Endothelial cell of umbilical vein (primary cell): Measurements from ENCODE around the gene AKAP12.

Source experiments
- EZH2 ChIP-seq: IDR thresholded peaks from 2 replicates; pipeline ENCODE4 v1.6.1; 2012; ENCODE audit warnings: borderline replicate concordance, low read depth, mild to moderate bottlenecking, moderate library complexity, low read length, inconsistent platforms; ENCODE audit not compliant: severe bottlenecking
- JUN ChIP-seq: IDR thresholded peaks from 2 replicates; pipeline ENCODE4 v1.6.1; 2011; ENCODE audit warnings: borderline replicate concordance, low read depth; ENCODE audit not compliant: insufficient read length, insufficient read depth
- MYC ChIP-seq: IDR thresholded peaks from one replicate; pipeline ENCODE4 v1.6.1; 2011; ENCODE audit warnings: mild to moderate bottlenecking, low read depth, low read length
- POLR2A ChIP-seq: IDR thresholded peaks from 2 replicates; pipeline ENCODE4 v1.6.1; 2012; ENCODE audit warnings: low read depth, mild to moderate bottlenecking, control low read depth, low read length
- POLR2AphosphoS5 ChIP-seq: IDR thresholded peaks from 2 replicates; pipeline ENCODE4 v1.6.1; 2012; ENCODE audit warnings: low read depth, mild to moderate bottlenecking, control low read depth, low read length, moderate library complexity; ENCODE audit not compliant: insufficient read depth
- TF ChIP-seq, protein P1 (sequence below): IDR thresholded peaks from 2 replicates; pipeline ENCODE4 v1.6.1; 2011; ENCODE audit not compliant: insufficient read depth, insufficient read length
- TF ChIP-seq, protein P2 (sequence below), 2 donors: IDR thresholded peaks; 1 replicate in 1 of 2; 2 replicates in 1 of 2; pipeline ENCODE4 v1.5.1; 2011; ENCODE audit warnings: low read length in 2 of 2, mild to moderate bottlenecking in 2 of 2, moderate library complexity in 2 of 2, control low read depth in 1 of 2, inconsistent platforms in 1 of 2, low read depth in 1 of 2; ENCODE audit not compliant: insufficient read depth in 1 of 2; ENCODE audit errors: extremely low read depth in 1 of 2

DNA sequence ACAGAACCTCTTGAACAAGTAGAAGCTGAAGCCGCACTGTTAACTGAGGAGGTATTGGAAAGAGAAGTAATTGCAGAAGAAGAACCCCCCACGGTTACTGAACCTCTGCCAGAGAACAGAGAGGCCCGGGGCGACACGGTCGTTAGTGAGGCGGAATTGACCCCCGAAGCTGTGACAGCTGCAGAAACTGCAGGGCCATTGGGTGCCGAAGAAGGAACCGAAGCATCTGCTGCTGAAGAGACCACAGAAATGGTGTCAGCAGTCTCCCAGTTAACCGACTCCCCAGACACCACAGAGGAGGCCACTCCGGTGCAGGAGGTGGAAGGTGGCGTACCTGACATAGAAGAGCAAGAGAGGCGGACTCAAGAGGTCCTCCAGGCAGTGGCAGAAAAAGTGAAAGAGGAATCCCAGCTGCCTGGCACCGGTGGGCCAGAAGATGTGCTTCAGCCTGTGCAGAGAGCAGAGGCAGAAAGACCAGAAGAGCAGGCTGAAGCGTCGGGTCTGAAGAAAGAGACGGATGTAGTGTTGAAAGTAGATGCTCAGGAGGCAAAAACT lies 111.5 kb downstream of the AKAP12 start:
- TF ChIP-seq, protein P1, sequence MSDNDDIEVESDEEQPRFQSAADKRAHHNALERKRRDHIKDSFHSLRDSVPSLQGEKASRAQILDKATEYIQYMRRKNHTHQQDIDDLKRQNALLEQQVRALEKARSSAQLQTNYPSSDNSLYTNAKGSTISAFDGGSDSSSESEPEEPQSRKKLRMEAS, result no peak
- TF ChIP-seq, protein P2, sequence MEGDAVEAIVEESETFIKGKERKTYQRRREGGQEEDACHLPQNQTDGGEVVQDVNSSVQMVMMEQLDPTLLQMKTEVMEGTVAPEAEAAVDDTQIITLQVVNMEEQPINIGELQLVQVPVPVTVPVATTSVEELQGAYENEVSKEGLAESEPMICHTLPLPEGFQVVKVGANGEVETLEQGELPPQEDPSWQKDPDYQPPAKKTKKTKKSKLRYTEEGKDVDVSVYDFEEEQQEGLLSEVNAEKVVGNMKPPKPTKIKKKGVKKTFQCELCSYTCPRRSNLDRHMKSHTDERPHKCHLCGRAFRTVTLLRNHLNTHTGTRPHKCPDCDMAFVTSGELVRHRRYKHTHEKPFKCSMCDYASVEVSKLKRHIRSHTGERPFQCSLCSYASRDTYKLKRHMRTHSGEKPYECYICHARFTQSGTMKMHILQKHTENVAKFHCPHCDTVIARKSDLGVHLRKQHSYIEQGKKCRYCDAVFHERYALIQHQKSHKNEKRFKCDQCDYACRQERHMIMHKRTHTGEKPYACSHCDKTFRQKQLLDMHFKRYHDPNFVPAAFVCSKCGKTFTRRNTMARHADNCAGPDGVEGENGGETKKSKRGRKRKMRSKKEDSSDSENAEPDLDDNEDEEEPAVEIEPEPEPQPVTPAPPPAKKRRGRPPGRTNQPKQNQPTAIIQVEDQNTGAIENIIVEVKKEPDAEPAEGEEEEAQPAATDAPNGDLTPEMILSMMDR (IDR thresholded peaks at IDR 0.05; ENCODE audit: extremely low read depth in 1 of 2, insufficient read depth in 1 of 2, low read depth in 1 of 2, low read length in 2 of 2), result no peak
- no peak for TF ChIP-seq EZH2
- TF ChIP-seq POLR2A, result no peak
- no peak for TF ChIP-seq JUN
- TF ChIP-seq POLR2AphosphoS5, result peak; percentile 4
- no peak for TF ChIP-seq MYC
